Measurements from ENCODE around the gene C1QTNF3.
"Not testable (repeated sequence)": the region's sequence is repeated elsewhere in the genome, so short reads cannot be mapped to it uniquely, and the experiment has no call there.

Gene C1QTNF3, protein sequence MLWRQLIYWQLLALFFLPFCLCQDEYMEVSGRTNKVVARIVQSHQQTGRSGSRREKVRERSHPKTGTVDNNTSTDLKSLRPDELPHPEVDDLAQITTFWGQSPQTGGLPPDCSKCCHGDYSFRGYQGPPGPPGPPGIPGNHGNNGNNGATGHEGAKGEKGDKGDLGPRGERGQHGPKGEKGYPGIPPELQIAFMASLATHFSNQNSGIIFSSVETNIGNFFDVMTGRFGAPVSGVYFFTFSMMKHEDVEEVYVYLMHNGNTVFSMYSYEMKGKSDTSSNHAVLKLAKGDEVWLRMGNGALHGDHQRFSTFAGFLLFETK

GRCh38 chr5:34043099-34043876, at the start of gene C1QTNF3:
C1QTNF3 (minus strand) TSS chr5:34043213; CDS start chr5:34043125, 88 bp downstream.
- no peak for DNase-seq

DNA sequence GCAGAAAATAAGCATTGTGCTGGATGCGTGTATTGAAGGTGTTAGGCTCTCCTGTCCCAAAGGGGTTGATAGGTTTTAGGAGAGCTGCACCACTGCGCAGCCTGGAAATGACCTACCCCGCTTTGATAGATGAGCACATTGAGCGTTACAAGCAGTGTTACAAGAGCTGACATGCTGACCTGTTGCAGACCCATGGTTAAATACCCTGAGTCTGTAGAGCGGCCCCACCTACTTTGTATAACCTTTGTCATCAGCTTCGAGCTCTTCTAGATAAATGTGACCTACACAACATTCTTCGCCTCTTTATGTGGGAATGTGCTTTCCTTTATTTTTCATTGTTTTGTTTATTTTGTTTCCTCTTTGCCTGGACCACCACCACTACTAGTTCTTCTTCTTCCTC, 48.0 kb upstream of the C1QTNF3 start:
- not testable (repeated sequence) for DNase-seq

DNA sequence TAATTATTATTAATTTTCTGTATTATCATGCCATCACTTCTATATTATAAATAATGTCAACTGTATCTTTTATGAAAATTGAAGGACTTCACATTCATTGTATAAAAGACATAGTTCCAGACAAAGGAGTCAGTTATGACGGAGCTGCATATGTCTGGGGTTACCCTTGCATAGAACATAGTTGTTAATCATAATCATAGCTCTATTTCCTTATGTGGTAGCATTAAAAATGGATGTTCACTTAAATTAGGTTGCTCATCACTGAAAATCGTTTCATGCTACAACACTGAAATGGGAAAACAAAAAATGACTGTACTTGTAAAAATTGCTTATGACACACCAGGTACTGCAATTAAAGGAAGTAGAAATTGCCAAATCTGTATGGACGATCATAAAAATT, 46.8 kb upstream of the C1QTNF3 start:
- not testable (repeated sequence) for DNase-seq

DNA sequence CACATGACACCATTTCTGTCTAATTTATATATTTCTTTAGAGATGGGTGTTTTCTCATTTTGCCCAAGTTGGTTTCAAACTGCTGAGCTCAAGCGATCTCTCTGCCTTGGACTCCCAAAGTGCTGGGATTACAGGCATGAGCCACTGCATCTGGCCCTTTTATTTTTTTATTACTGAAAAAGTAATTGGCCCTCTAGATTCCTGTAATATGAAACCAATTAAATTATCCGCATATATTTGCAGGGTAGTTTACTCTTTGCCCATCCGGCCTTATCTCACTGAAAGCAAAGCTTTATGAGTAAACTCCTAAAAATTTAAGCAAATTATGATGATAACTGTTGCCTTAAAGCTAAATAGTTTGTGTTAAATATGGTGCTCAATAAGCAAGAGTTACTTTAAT, 44.7 kb upstream of the C1QTNF3 start:
- DNase-seq, result not testable (repeated sequence)

DNA sequence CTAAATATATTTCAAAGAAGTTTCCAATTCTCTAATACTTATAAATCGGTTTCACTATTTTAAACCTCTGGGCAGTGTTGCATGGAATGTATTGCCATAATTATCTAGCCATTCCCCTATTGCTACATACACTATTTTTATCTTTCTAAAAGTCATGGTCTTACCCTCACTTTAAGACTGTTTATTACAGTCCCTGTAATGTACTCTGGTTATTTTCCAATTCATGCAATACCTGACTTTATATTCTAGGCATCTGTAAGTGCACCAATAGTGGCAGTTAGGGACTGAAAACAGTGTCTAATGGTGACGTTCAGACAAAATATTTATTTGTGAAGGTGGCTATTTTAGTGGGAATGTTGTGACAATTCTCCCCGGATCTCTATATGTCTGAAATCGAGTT, 40.9 kb upstream of the C1QTNF3 start:
- DNase-seq, result not testable (repeated sequence)

- DNase-seq, result not testable (repeated sequence)
Observed at GRCh38 chr5:34079505-34079904, 36.5 kb upstream of the C1QTNF3 start.

DNA sequence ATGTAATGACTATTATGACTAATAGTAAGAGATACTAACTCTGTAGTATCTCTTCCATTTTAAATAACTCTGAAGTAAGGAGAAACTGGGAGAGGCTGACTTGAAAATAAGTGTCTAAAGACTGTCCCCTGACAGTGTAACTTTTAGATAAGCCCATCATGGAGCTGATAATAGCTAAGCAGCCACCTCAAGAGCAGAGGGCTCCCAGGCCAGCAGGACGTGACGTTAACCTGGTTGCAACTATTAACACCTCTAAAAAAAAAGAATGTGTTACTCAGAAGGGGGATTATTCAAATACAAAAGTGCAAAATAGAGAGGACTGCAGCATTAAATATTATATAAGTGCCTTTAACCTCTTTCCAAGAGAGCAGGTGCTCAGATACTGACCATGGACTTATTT, 34.6 kb upstream of the C1QTNF3 start:
- not testable (repeated sequence) for DNase-seq

GRCh38 chr5:34076719-34077364, 33.8 kb upstream of the C1QTNF3 start:
- not testable (repeated sequence) for DNase-seq

DNA sequence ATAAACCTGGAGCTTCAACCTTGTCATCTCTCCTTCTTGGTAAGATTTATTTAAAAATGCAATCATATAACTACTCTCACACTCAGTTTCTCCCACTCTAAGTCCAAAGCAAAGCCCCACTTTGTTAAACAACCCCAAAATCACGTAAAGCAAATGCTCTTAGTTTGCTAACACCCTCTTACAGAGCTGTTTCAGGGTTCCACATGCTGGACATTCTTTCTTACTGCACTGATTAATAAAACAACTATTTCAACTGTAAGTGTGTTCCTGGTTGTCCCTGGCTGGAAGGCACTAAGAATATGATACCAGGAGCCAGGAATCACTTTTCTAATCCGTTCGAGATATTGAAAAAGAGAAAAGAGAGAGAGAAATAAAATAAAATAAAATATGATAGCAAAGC, 31.5 kb upstream of the C1QTNF3 start:
- DNase-seq, result not testable (repeated sequence)

DNA sequence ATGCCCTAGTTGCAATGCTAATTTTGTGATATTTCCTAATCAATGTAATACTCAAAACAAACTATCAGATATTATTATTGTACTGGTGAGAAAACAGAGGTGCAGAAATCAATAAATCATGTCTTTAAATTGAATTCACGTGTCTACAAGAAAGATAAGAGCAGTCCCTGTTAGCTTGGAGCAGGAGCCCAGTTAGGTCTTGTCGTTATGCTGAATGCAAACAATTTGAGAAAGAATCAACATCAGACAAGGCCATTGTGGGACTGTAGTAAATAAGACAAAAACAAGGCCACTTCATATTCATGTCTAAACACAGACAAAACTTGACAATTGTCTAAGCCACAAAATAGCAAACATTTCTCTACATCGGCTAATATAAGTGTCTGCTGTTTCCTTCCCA, 31.1 kb upstream of the C1QTNF3 start:
- DNase-seq, result not testable (repeated sequence)

GRCh38 chr5:34070626-34071025, 27.6 kb upstream of the C1QTNF3 start:
- DNase-seq, result not testable (repeated sequence)

- no peak for DNase-seq
Observed at GRCh38 chr5:34064656-34065055, 21.6 kb upstream of the C1QTNF3 start.

- DNase-seq, result no peak
Observed at GRCh38 chr5:34062419-34062818, 19.4 kb upstream of the C1QTNF3 start.

DNA sequence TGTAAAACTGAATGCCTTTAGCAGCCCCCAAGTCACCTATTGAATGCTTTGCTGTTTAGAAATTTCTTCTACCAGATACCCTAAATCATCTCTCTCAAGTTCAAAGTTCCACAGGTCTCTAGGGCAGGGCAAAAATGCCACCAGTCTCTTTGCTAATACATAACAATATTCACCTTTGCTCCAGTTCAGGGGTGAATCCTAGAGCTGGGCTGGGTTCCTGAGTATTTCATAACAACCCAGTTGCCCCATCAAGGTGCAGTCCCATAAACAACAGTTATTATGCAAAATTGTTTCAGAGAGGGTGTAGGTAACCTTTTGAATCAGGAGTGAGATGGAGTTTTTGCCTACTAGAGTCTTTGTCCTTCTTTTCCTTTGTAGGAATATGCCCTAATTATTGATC, 19.0 kb upstream of the C1QTNF3 start:
- DNase-seq, result no peak

DNA sequence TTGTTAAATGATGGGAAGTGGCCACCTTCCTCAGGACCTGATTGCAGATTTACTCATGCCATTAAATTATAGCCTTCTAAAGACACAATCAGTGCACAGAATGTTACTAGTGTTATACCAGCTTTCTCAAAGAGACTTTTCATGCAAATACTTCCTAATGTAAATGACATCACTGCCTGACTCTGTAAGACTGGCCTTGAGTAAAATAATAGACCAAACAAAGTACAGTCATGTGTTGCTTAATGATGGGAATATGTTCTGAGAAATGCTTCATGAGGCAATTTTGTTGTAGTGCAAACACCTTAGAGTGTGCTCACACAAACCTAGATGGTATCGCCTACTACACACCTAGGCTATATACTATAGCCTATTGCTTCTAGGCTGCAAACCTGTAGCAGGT, 17.0 kb upstream of the C1QTNF3 start:
- no peak for DNase-seq

- no peak for DNase-seq
Observed at GRCh38 chr5:34058532-34058931, 15.5 kb upstream of the C1QTNF3 start.

- DNase-seq, result no peak
Observed at GRCh38 chr5:34057569-34057968, 14.6 kb upstream of the C1QTNF3 start.

- no peak for DNase-seq
Observed at GRCh38 chr5:34057118-34057517, 14.1 kb upstream of the C1QTNF3 start.

GRCh38 chr5:34055667-34056066, 12.7 kb upstream of the C1QTNF3 start:
- no peak for DNase-seq

- DNase-seq, result no peak
Observed at GRCh38 chr5:34054400-34054729, 11.4 kb upstream of the C1QTNF3 start.

DNA sequence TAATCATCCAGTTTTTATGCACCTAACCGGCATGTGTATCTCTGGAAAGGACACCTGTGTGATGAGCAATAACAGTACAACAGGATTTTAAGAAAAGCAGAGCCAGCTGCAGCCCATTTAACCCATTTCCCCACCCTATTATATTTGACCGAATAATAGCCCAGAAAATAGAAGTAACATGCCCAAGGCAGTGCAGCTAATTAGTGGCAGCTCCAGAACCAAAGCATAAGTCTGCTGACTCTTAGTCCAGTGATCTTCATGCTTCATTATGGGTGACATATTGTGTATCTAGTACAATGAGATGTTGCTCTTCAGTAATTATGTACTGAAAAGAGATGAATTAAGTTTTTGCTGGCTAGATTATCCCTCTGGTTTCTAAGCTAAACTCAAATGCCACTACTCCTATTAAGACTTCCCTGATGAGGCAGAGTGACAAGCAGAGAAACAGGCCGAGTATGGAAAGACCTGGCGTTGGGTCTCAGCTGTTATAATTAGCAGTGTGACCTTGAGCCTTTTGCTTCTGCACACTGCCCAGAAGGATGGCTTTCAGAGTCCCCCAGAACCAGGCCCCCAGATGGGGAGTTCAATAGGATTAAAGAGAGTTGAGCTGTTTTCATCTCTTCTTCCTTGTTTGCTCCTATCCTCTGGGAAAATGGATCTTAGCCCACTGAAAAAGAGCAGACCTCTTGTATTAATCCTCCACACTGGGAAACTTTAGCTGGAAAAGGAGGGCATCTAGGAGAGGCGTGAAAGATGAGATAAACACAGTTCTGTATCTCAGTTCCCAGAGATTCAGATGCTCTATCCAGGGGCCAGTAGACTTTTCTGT, 10.8 kb upstream of the C1QTNF3 start:
- DNase-seq, result no peak

DNA sequence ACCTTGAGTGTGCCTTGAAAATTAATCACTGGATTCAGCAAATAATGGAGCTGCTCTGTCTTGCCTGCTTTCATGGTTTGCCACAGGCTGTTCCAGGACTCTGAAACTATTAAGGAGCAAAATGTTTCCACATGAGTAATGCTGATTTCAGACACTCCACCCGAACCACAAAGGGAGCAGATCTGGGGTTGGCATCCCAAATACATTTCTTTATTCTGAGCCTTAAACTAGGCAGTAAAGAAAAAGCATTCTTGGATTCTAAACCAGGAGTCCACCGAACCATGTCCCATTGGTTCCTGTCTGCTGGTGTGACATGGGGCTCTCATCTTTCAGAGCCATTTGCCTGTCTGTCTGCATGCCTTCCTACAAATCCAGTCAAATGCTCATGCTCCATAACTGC, 10.1 kb upstream of the C1QTNF3 start:
- no peak for DNase-seq

GRCh38 chr5:34051374-34051980, 8.5 kb upstream of the C1QTNF3 start:
- no peak for DNase-seq

Data from cortex of kidney (tissue), 1 donor.